PC-3 (cell line): ENCODE results near the gene DNAAF3. TPM values are rescaled to one million over a fixed set of nuclear protein-coding genes. Genes with fewer than 3 reads are reported as not detected.

Experiments used
- ATAC-seq: fragments of 200-7000 bp; cut with Tn5 transposase; 2 replicates; pipeline ENCODE4 v1.9.1; 2020; ENCODE audit warnings: mild to moderate bottlenecking, moderate library complexity
- BruUV-seq: library from RNA; stranded (reverse); fragments of 400-500 nt; replicated peaks from 2 replicates; lab custom pipeline; 2021; lab: Mats Ljungman, UMichigan
- CTCF ChIA-PET: fragments of 300-600 bp; sonication (Branson Sonifier 250); formaldehyde crosslinking; loops from one replicate; lab custom pipeline; 2022; ENCODE audit warnings: antibody characterized with exemption; lab: Charles Lee
- POLR2A ChIA-PET: fragments of 300-600 bp; sonication (Branson Sonifier 250); formaldehyde crosslinking; loops from one replicate; lab custom pipeline; 2022; ENCODE audit warnings: antibody characterized with exemption; ENCODE audit not compliant: unreplicated experiment; lab: Charles Lee
- DNase-seq: peaks from one replicate; pipeline ENCODE4 v3.0.0-alpha.2; 2015
- H2AFZ ChIP-seq: fragments of 300-600 bp; sonication (generic); 2 replicates; pipeline ENCODE4 v1.6.0; 2016; ENCODE audit warnings: antibody characterized with exemption, low read length
- H3F3A ChIP-seq: fragments of 300-600 bp; sonication (generic); one replicate; pipeline ENCODE4 v1.6.0; 2017; ENCODE audit warnings: antibody characterized with exemption, low read length, control low read depth, mild to moderate bottlenecking; ENCODE audit not compliant: unreplicated experiment
- H3K27ac ChIP-seq: fragments of 300-600 bp; sonication (generic); 2 replicates; pipeline ENCODE4 v1.5.1; 2016; ENCODE audit warnings: mild to moderate bottlenecking, low read length
- H3K27me3 ChIP-seq: fragments of 300-600 bp; sonication (generic); 2 replicates; pipeline ENCODE4 v1.6.1; 2016; ENCODE audit warnings: low read length, mixed read lengths
- H3K36me3 ChIP-seq: fragments of 300-600 bp; sonication (generic); 2 replicates; pipeline ENCODE4 v1.6.1; 2016; ENCODE audit warnings: low read depth, mixed run types, low read length, mixed read lengths
- H3K4me1 ChIP-seq: fragments of 300-600 bp; sonication (generic); 2 replicates; pipeline ENCODE4 v1.5.1; 2016; ENCODE audit warnings: low read length; ENCODE audit not compliant: insufficient read depth
- H3K4me2 ChIP-seq: fragments of 300-600 bp; sonication (generic); 2 replicates; pipeline ENCODE4 v1.6.0; 2016; ENCODE audit warnings: low read length
- H3K4me3 ChIP-seq: fragments of 300-600 bp; sonication (generic); 2 replicates; pipeline ENCODE4 v1.5.1; 2016; ENCODE audit warnings: mild to moderate bottlenecking, low read length, mixed read lengths
- H3K79me2 ChIP-seq: fragments of 300-600 bp; sonication (generic); 2 replicates; pipeline ENCODE4 v1.6.1; 2017; ENCODE audit warnings: low read length, mixed read lengths
- H3K9ac ChIP-seq: fragments of 300-600 bp; sonication (generic); 2 replicates; pipeline ENCODE4 v1.6.0; 2016; ENCODE audit warnings: mild to moderate bottlenecking, low read length
- H3K9me2 ChIP-seq: fragments of 300-600 bp; sonication (generic); replicated peaks from 2 replicates; pipeline ENCODE4 v1.6.1; 2016; ENCODE audit warnings: mixed run types, low read length, mixed read lengths
- H3K9me3 ChIP-seq: fragments of 300-600 bp; sonication (generic); 2 replicates; pipeline ENCODE4 v1.6.1; 2016; ENCODE audit warnings: low read length, mixed read lengths
- H4K20me1 ChIP-seq: fragments of 300-600 bp; sonication (generic); 2 replicates; pipeline ENCODE4 v1.6.1; 2016; ENCODE audit warnings: low read length, mixed read lengths
- CTCF ChIP-seq: fragments of 300-600 bp; sonication (generic); conservative IDR thresholded peaks from 2 replicates; pipeline ENCODE4 v1.5.1; 2017; ENCODE audit warnings: antibody characterized with exemption, low read depth, mild to moderate bottlenecking, low read length
- EZH2 ChIP-seq: fragments of 300-600 bp; sonication (generic); IDR thresholded peaks from one replicate; pipeline ENCODE4 v1.6.1; 2017; ENCODE audit warnings: antibody characterized with exemption, mild to moderate bottlenecking, low read length; ENCODE audit not compliant: unreplicated experiment
- EZH2phosphoT487 ChIP-seq: fragments of 300-600 bp; sonication (generic); IDR thresholded peaks from 2 replicates; pipeline ENCODE4 v1.6.1; 2018; ENCODE audit warnings: mild to moderate bottlenecking, antibody characterized with exemption, low read length, borderline replicate concordance
- intact Hi-C: fragments of 100-400 bp; cut with micrococcal nuclease; formaldehyde crosslinking; loops from 2 replicates; pipeline ENCODE4 v1.9.0; 2023
- total RNA-seq: library from RNA; depleted of rRNA; stranded (reverse); fragments of >200 nt; gene quantifications from 2 replicates; pipeline ENCODE4 v1.2.3, GENCODE V29; 2014

The DNAAF3 gene
- total RNA-seq, 1 experiment from 2014 or later, result 30.0 TPM

- H3K27ac ChIP-seq, result no peak overlapping the region
- no peaks in the 10 kb centered on the region for H3K79me2 ChIP-seq
- TF ChIP-seq EZH2phosphoT487, result no peak
- TF ChIP-seq EZH2, result no peak
- no peak for TF ChIP-seq CTCF
- no peak overlapping the region for H3K4me3 ChIP-seq
- ATAC-seq (no peak), DNase-seq (no peak)
- H2AFZ ChIP-seq, result no peak overlapping the region
- no peaks in the 10 kb centered on the region for H3K27me3 ChIP-seq
- no peak overlapping the region for H3K9ac ChIP-seq
- no peak overlapping the region for H3K4me2 ChIP-seq
- BruUV-seq, result no TSS peak
- POLR2A ChIA-PET, result no interaction called here
- no peaks in the 10 kb centered on the region for H3K9me3 ChIP-seq
- intact Hi-C loops, result loop anchor here (10.0 kb wide), 1 partner anchor 87 kb away; the partner anchor contains the start of gene EPS8L1
- no peaks in the 10 kb centered on the region for H3K36me3 ChIP-seq
- H4K20me1 ChIP-seq, result no peaks in the 10 kb centered on the region
- no peaks in the 10 kb centered on the region for H3F3A ChIP-seq
- CTCF ChIA-PET, result interaction anchor here (0.7 kb wide), 1 partner anchor 343 kb away, joined by 3 read pairs; no protein-coding TSS in a partner anchor
- H3K4me1 ChIP-seq, result peaks cover 26% of the 10 kb centered on the region
- no peaks in the 10 kb centered on the region for H3K9me2 ChIP-seq
Measured at GRCh38 chr19:55161571-55162322, 4.7 kb downstream of the DNAAF3 start.

DNA sequence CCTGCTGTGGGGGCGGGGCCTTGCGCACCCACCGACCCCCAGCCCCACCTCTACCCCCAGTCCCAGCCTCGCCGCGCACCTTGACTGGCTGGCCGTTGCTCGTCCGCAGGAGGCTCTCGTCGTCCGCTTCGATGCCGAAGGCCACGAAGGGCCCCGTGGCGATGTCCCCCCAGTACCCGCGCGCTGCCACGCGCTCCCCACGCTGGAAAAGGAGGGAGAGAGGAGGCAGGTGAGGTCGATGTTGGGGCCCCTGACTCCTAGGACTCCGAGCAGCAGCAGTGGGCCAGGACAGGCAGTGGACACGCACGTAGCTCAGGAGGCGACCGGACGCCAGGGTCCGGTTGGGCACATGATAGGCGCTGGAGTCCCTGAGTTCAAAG lies 5.4 kb downstream of the DNAAF3 start:
- no peak for TF ChIP-seq EZH2phosphoT487
- no peak for TF ChIP-seq EZH2
- no peak for TF ChIP-seq CTCF
- Histone ChIP-seq H3K4me2 (no peak overlapping the region), H3K9ac (no peak overlapping the region), H3K36me3 (no peaks in the 10 kb centered on the region), H3K9me2 (no peaks in the 10 kb centered on the region), H3K27ac (no peak overlapping the region), H3F3A (no peaks in the 10 kb centered on the region), H3K27me3 (no peaks in the 10 kb centered on the region), H4K20me1 (no peaks in the 10 kb centered on the region), H2AFZ (no peak overlapping the region), H3K79me2 (no peaks in the 10 kb centered on the region), H3K9me3 (no peaks in the 10 kb centered on the region), H3K4me1 (peaks cover 26% of the 10 kb centered on the region), H3K4me3 (no peak overlapping the region)
- DNase-seq (no peak), ATAC-seq (no peak)
- no TSS peak for BruUV-seq
- CTCF ChIA-PET, result interaction anchor here (0.8 to 2.6 kb wide), 3 partner anchors 12 to 20 kb away, joined by 4 to 25 read pairs (median 7); partner anchors contain the start of gene TNNT1
- intact Hi-C loops, result loop anchor here (1.0 to 10.0 kb wide), 3 partner anchors 15 to 86 kb away; partner anchors contain the start of gene EPS8L1
- POLR2A ChIA-PET, result no interaction called here
